NCI-H345 (cell line): ENCODE results near the gene DAPP1.

ENCODE experiments used
- DNase-seq: peaks from one replicate; lab custom pipeline; 2025; lab: John Stamatoyannopoulos, UW

DAPP1 gene

DNA sequence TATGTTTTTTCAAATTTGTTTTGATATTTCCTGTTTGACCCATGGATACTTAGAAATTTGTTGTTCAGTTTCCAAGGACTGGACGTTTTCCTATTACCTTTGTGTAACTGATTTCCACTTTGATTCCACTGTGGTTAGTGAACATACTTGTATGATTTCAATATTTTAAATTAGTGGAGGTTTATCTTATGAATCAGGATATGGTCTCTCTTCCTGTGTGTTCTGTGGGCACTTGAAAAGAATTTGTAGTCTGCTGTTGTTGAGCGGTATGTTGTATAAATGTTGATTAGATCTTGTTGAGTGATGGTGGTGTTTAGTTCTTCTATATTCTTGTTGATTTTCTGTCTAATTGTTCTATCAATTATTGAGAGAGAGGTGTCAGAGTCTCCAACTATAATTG is 98.8 kb downstream of the DAPP1 start:
- DNase-seq: no peak

DNA sequence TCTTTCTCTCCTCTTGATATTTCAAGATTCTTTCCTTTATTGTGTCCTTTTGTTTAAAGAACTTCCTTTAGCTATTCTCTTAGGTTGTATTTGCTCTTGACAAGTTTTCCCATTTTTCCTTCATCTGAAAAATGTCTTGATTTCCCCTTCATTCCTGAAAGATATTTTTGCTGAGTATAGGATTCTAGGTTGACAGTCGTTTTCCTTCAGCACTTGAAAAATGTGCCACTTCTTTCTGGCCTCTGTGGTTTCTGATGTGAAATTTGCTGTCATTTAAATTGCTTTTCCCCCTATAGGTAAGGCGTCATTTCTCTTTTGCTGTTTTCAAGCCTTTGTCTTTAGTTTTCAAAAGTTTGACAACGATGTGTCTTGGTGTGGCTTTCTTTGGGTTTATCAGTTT is 100.9 kb downstream of the DAPP1 start:
- DNase-seq: no peak

DNA sequence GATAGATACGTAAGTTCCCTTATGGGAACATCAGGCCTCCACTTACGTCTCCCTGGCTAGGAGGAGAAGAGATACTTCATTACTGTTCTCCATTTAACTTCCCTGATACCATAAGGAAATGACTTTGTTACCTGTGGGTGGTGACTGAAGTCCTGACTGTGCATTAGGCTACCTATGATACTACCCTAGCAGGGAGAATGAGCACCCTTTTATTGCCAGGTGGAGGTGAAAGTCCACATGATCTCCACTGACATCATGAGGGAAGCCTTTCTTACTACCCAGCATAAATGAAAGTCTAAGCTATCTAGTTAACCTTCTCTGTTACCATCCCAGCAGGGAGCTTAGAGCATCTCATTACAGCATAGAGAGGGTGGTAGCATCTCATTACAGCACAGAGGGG is 102.0 kb downstream of the DAPP1 start:
- DNase-seq: no peak
